Measurements from ENCODE around the gene CCDC88B.

GRCh38 chr11:64379160-64379559, 39.2 kb downstream of the CCDC88B start:
- TF ChIP-seq CTCF (IDR thresholded peaks at IDR 0.05) (no peak), SIN3A (IDR thresholded peaks at IDR 0.05; ENCODE audit: borderline replicate concordance, insufficient read depth, low read depth, low read length) (no peak), POLR2AphosphoS5 (IDR thresholded peaks at IDR 0.05; ENCODE audit: low read depth, low read length) (no peak), TCF7L2 (IDR thresholded peaks at IDR 0.05; ENCODE audit: low read depth, low read length) (no peak)
- TF ChIP-seq, protein P1, sequence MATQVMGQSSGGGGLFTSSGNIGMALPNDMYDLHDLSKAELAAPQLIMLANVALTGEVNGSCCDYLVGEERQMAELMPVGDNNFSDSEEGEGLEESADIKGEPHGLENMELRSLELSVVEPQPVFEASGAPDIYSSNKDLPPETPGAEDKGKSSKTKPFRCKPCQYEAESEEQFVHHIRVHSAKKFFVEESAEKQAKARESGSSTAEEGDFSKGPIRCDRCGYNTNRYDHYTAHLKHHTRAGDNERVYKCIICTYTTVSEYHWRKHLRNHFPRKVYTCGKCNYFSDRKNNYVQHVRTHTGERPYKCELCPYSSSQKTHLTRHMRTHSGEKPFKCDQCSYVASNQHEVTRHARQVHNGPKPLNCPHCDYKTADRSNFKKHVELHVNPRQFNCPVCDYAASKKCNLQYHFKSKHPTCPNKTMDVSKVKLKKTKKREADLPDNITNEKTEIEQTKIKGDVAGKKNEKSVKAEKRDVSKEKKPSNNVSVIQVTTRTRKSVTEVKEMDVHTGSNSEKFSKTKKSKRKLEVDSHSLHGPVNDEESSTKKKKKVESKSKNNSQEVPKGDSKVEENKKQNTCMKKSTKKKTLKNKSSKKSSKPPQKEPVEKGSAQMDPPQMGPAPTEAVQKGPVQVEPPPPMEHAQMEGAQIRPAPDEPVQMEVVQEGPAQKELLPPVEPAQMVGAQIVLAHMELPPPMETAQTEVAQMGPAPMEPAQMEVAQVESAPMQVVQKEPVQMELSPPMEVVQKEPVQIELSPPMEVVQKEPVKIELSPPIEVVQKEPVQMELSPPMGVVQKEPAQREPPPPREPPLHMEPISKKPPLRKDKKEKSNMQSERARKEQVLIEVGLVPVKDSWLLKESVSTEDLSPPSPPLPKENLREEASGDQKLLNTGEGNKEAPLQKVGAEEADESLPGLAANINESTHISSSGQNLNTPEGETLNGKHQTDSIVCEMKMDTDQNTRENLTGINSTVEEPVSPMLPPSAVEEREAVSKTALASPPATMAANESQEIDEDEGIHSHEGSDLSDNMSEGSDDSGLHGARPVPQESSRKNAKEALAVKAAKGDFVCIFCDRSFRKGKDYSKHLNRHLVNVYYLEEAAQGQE (IDR thresholded peaks at IDR 0.05; ENCODE audit: insufficient read depth in 1 of 2, low read depth in 2 of 2, low read length in 1 of 2): no peak

Data from Panc1 (cell line).